Activated CD4-positive, alpha-beta memory T cell treated with anti-CD3 and anti-CD28 coated beads for 36 hours (primary cell): Measurements from ENCODE around the gene BMP6. TPM values are rescaled to one million over a fixed set of nuclear protein-coding genes. Genes with fewer than 3 reads are reported as not detected.
"Not testable (repeated sequence)": the region's sequence is repeated elsewhere in the genome, so short reads cannot be mapped to it uniquely, and the experiment has no call there.

Experiments used
- CTCF ChIA-PET: fragments of 350-600 bp; sonication (Branson Sonifier 250); formaldehyde crosslinking; loops from one replicate; lab custom pipeline; 2021; ENCODE audit warnings: antibody characterized with exemption, inconsistent platforms; lab: Charles Lee
- POLR2A ChIA-PET: fragments of 350-600 bp; sonication (Branson Sonifier 250); formaldehyde crosslinking; loops from one replicate; lab custom pipeline; 2021; ENCODE audit warnings: antibody characterized with exemption; lab: Charles Lee
- DNase-seq: peaks from one replicate; pipeline ENCODE4 v3.0.0-alpha.2; 2020
- H3K27ac Mint-ChIP-seq: one replicate; pipeline ENCODE4 v1.8.0; 2021; ENCODE audit warnings: mixed read lengths
- H3K27me3 Mint-ChIP-seq: one replicate; pipeline ENCODE4 v1.8.0; 2021; ENCODE audit warnings: mixed read lengths
- H3K36me3 Mint-ChIP-seq: one replicate; pipeline ENCODE4 v1.8.0; 2021; ENCODE audit warnings: mixed read lengths
- H3K4me1 Mint-ChIP-seq: one replicate; pipeline ENCODE4 v1.8.0; 2021; ENCODE audit warnings: low read depth, mixed read lengths
- H3K4me3 Mint-ChIP-seq: one replicate; pipeline ENCODE4 v1.8.0; 2021; ENCODE audit warnings: mild to moderate bottlenecking, mixed read lengths
- H3K9me3 Mint-ChIP-seq: one replicate; pipeline ENCODE4 v1.8.0; 2021; ENCODE audit warnings: mixed read lengths
- intact Hi-C: fragments of 100-400 bp; cut with micrococcal nuclease; formaldehyde crosslinking; loops from one replicate; pipeline ENCODE4 v1.15.1; 2023
- total RNA-seq, 2 experiments: library from RNA; stranded (reverse); gene quantifications; one replicate each; pipeline ENCODE4 v1.2.3, GENCODE V29; 2021

BMP6 gene
- total RNA-seq, 2 experiments from 2014 or later = 0.40 to 0.46 TPM

DNA sequence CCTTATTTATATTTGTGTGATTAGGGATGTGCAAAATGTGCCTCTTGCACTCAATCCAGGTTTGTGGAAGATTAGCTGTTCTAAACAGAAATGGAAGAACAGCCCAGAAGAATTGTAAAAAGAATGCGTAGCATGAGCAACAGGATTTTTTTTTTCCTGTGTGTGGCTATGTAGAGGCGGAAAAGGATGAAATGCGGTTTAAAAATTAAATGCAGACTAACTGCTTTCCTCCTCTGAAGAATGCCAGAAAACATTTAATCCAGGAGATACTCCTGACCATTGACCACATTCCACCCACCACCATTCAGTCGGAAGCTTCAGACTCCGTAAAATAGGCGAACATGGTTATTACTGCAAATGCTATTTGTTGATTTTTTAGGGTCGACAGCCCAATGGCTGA is 83.4 kb downstream of the BMP6 start:
- Mint-ChIP-seq H3K9me3 (no peaks in the 10 kb centered on the region), H3K4me1 (no peaks in the 10 kb centered on the region), H3K4me3 (no peak overlapping the region), H3K27me3 (peaks cover 9% of the 10 kb centered on the region), H3K27ac (no peak overlapping the region), H3K36me3 (no peaks in the 10 kb centered on the region)
- CTCF ChIA-PET = interaction anchor here (0.8 kb wide), 1 partner anchor 256 kb away, joined by 4 read pairs; no protein-coding TSS in a partner anchor
- POLR2A ChIA-PET = no interaction called here
- intact Hi-C loops = no loop called here
- no peak for DNase-seq

DNA sequence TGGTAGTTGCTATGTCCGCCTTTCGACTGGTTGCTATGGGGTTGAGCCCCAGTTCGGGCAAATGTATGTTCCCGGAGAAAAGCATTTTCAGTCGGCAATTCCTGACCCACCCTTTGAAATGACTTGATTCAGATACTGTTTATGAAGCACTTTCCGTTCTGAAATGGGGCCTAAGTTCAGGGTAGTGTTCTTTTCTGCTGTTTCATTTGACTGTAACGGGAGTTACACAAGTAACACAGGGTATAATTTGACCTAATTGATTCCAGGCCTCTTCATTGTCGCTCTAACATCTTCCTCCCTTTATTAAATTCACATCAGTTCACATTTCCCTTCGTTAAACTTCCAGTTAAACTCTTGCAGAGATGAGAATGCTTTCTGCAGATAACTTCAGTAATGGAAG is 85.5 kb downstream of the BMP6 start:
- intact Hi-C loops = no loop called here
- Mint-ChIP-seq H3K4me1 (no peaks in the 10 kb centered on the region), H3K36me3 (no peaks in the 10 kb centered on the region), H3K9me3 (no peaks in the 10 kb centered on the region), H3K27me3 (peaks cover 8% of the 10 kb centered on the region), H3K27ac (no peak overlapping the region), H3K4me3 (no peak overlapping the region)
- CTCF ChIA-PET = no interaction called here
- DNase-seq = no peak
- POLR2A ChIA-PET = no interaction called here

DNA sequence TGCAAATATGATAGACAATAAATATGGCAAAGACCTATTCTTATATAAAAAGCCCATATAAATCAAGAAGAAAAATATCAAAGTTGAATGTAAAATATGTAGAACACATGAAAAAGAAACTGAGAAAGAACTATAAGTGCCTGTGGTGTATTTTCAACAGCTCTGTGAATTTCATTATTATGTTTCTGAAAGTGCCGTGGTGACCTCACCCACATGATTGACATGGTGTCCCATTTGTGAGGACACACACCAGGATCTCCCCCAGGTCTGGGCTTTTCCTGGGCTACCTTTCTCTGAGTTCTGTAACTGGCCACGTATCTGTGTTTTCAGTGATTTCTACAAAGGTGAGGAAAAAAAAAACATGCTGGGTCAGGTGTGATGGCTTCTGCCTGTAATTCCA is 86.7 kb downstream of the BMP6 start:
- CTCF ChIA-PET = no interaction called here
- no peaks in the 10 kb centered on the region for H3K36me3 Mint-ChIP-seq
- intact Hi-C loops = no loop called here

DNA sequence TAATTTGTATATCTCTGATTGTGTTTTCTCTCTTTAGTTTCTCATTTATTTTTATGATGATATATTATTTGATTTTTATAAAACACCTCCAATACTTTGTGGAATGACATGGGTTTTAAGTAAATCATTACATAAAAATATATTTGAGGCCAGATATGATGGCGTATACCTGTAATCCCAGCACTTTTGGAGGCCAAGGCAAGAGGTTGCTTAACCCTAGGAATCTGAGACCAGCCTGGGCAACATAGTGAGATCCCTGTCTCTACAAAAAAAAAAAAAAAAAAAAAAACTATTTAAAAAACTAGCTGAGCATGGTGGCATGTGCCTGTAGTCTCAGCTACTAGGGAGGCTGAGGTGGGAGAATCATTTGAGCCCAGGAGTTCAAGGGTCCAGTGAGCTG is 87.3 kb downstream of the BMP6 start:
- H3K4me3 Mint-ChIP-seq = no peak overlapping the region
- ChIA-PET CTCF (no interaction called here), POLR2A (no interaction called here)
- no peak for DNase-seq
- H3K36me3 Mint-ChIP-seq = no peaks in the 10 kb centered on the region
- intact Hi-C loops = no loop called here
- H3K27ac Mint-ChIP-seq = no peak overlapping the region
- peaks cover 5% of the 10 kb centered on the region for H3K27me3 Mint-ChIP-seq
- no peaks in the 10 kb centered on the region for H3K9me3 Mint-ChIP-seq
- H3K4me1 Mint-ChIP-seq = no peaks in the 10 kb centered on the region

More for the DNA sequence above, 86.7 kb downstream of the BMP6 start:
- no peaks in the 10 kb centered on the region for H3K4me1 Mint-ChIP-seq
- no peak for DNase-seq
- no peak overlapping the region for H3K4me3 Mint-ChIP-seq
- H3K9me3 Mint-ChIP-seq = no peaks in the 10 kb centered on the region
- POLR2A ChIA-PET = no interaction called here
- peaks cover 5% of the 10 kb centered on the region for H3K27me3 Mint-ChIP-seq
- H3K27ac Mint-ChIP-seq = no peak overlapping the region

DNA sequence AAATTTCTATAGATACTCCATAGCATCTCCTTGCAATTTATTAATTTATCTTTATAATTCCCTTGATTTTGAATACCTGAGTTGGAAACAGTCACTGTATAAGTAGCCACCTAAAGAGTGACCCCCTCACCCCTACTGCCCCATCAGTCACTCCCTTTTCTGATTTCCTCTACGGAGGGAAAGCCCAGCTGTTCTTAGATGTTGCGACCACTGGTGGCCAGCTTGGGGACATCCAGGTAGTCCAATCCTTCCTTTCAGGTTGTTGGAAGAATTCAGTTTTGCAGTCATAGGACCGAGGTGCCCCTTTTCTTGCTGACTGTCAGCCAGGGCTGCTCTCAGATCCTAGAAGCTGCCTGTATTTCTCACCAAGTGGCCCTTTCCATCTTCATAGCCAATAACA is 87.8 kb downstream of the BMP6 start:
- Mint-ChIP-seq H3K4me1 (no peaks in the 10 kb centered on the region), H3K27ac (no peak overlapping the region), H3K27me3 (peaks cover 5% of the 10 kb centered on the region), H3K36me3 (no peaks in the 10 kb centered on the region), H3K9me3 (no peaks in the 10 kb centered on the region), H3K4me3 (no peak overlapping the region)
- CTCF ChIA-PET = no interaction called here
- DNase-seq = no peak
- intact Hi-C loops = no loop called here
- POLR2A ChIA-PET = no interaction called here

DNA sequence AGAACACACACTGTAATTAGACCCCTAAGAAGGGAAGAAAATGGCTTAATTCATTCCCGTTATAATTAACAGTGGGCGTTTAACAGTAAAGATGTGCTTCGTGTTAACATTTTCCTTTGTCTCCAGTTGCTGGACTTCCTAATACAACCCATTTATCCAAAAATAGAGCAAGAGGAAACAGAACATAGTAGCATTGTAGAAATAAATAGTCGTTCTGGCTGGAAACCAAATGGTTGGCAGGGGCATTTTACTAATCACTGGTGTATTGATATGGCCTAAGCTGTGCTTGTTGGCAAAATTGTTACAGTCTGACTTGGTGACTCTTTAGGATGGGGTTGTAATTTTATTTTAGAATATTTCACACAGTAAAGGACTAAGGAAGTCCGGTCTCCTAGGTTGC is 89.8 kb downstream of the BMP6 start:
- intact Hi-C loops = no loop called here
- H3K4me3 Mint-ChIP-seq = no peak overlapping the region
- POLR2A ChIA-PET = no interaction called here
- no peaks in the 10 kb centered on the region for H3K9me3 Mint-ChIP-seq
- DNase-seq = no peak
- CTCF ChIA-PET = no interaction called here
- no peaks in the 10 kb centered on the region for H3K36me3 Mint-ChIP-seq
- peaks cover 5% of the 10 kb centered on the region for H3K27me3 Mint-ChIP-seq
- H3K4me1 Mint-ChIP-seq = no peaks in the 10 kb centered on the region
- H3K27ac Mint-ChIP-seq = no peak overlapping the region

DNA sequence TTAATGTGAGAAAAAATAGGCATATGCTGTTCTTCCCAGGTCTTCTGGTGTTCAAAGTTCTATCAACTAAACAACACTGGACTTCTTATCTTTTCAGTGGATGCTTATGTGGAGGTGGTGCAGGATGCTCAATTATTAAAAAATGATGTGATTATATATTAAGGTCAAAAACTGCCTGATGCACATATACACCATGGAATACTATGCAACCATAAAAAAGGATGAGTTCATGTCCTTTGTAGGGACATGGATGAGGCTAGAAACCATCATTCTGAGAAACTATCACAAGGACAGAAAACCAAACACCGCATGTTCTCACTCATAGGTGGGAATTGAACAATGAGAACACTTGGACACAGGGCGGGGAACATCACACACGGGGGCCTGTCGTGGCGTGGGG is 91.3 kb downstream of the BMP6 start:
- POLR2A ChIA-PET, H3K4me3 Mint-ChIP-seq, H3K27me3 Mint-ChIP-seq: not testable (repeated sequence)

DNA sequence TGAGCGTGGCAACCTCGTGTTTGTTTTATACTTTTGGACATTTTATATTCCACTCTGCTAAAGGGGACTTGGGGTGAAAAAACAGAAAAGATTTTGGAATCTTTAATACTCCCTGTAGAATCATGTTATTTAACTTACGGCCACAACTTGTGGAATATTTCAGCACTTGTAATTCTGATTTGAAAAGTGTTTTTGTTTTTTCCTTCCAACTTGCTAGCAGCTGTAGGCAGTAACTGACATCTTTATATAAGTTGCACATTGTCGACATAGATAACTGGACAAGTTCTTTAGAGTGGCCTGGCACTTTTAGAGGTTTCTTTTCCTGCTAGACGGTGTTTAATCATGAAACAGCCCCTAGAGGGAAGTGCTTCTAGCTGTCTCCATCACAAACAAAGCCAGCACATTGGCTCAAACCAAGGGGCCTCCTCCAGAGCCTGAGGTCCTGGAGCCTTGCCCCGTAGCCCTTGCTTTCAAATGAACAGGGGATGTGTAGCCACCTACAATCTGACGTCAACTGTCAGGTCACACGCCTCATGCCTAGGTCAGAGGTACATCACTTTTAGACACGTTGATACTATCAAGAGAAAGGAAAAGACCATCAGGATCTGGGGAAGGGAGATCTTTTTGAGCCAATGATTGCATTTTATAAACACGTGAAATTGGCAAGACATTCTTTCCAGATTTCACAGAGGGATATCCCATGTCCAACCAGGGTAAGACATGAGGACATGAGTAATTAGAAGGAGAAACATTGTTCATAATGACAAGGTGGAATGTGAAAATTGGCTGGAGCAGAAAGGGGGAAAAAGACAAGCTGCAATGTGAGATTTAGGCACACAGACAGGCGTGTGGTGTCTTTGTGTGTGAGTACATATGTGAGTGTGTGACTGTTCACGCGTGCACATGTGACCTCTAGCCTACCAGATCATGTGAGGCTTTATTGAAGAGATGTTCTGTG is 92.6 kb downstream of the BMP6 start:
- ChIA-PET POLR2A (no interaction called here), CTCF (no interaction called here)
- Mint-ChIP-seq H3K4me1 (no peaks in the 10 kb centered on the region), H3K9me3 (no peaks in the 10 kb centered on the region), H3K4me3 (no peak overlapping the region), H3K27ac (no peak overlapping the region), H3K36me3 (no peaks in the 10 kb centered on the region), H3K27me3 (peaks cover 6% of the 10 kb centered on the region)
- DNase-seq = no peak
- intact Hi-C loops = no loop called here

More for the DNA sequence above, 91.3 kb downstream of the BMP6 start:
- H3K9me3 Mint-ChIP-seq, H3K36me3 Mint-ChIP-seq, H3K4me1 Mint-ChIP-seq, CTCF ChIA-PET, DNase-seq, H3K27ac Mint-ChIP-seq, intact Hi-C loops: not testable (repeated sequence)

DNA sequence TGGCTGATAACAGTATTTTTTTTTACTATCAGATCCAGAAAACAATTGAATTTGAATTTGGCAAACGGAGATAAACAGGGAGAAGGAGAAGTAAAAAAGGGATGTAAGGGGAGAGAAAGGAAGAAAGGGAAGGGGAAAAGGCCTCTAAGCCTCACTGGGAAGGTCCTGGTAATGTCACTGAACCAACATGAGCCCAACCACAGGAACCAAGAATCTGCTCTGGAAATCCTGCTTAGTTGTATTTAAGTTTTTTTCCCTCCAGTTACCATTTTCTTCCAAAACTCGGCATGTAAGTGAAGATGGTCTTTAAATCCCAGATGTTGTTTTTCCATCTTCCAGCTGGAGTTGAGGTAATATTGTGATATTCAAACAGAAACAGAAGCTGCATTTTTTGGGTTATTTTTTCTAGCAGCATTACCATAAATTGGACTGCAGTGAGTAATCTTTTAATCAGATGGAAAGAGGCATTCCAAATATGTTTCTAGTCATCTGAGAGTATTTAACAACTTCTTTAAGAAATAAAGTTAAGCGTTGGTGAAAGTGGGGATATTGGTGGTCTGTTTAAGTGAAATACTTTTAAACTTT is 93.6 kb downstream of the BMP6 start:
- no peak for DNase-seq
- POLR2A ChIA-PET = no interaction called here
- Mint-ChIP-seq H3K27me3 (peaks cover 11% of the 10 kb centered on the region), H3K4me1 (no peaks in the 10 kb centered on the region), H3K4me3 (no peak overlapping the region), H3K9me3 (no peaks in the 10 kb centered on the region), H3K27ac (no peak overlapping the region), H3K36me3 (no peaks in the 10 kb centered on the region)
- intact Hi-C loops = no loop called here
- CTCF ChIA-PET = no interaction called here

DNA sequence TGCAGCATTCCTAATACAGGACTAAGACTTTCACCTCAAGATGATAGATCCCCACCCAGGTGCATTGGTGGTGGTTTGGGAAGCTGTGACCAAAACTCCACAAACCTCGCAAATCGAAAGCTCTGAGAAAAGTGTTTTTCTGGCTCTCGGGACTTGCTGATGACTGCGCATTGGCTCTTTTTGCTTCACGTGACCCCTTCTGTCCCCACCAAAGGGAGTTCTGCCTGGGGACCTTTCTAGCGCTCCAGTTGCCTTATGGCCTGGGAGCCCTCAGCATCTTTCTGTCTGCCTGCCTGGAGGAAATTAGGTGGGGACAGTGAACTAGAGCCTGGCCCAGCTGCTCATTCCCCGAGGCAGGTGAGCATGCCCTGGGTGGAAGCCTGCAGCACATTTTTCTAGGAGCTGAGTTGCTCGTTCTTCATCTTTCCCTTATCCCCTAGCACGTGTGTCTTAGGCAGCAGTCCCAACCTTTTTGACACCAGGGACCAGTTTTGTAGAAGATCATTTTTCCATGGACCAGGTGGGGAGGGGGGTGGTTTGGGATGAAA is 94.5 kb downstream of the BMP6 start:
- peaks cover 12% of the 10 kb centered on the region for H3K27me3 Mint-ChIP-seq
- CTCF ChIA-PET = no interaction called here

DNA sequence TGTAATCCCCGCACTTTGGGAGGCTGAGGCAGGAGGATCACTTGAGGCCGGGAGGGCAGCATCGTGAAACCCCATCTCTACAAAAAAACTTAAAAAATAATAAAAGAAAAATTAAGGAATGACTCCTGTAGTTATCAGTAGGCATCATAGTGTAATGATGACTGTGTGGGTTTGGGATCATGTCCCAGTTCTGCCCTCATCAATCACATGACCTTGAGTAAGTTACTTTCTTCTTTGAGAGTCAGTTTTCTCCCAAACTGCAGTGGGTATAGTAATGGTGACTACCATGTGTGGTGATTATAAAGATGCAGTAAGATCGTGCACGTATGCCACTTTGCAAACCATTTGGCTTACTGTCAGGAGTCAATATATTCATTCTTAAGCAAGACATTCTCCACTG is 95.5 kb downstream of the BMP6 start:
- ChIA-PET CTCF (no interaction called here), POLR2A (no interaction called here)
- no peak overlapping the region for H3K27ac Mint-ChIP-seq
- no peaks in the 10 kb centered on the region for H3K36me3 Mint-ChIP-seq
- intact Hi-C loops = no loop called here
- H3K4me1 Mint-ChIP-seq = no peaks in the 10 kb centered on the region
- H3K4me3 Mint-ChIP-seq = no peak overlapping the region
- DNase-seq = no peak
- H3K9me3 Mint-ChIP-seq = no peaks in the 10 kb centered on the region
- peaks cover 11% of the 10 kb centered on the region for H3K27me3 Mint-ChIP-seq

More for the DNA sequence above, 94.5 kb downstream of the BMP6 start:
- intact Hi-C loops = no loop called here
- POLR2A ChIA-PET = no interaction called here
- DNase-seq = no peak
- H3K36me3 Mint-ChIP-seq = no peaks in the 10 kb centered on the region
- no peaks in the 10 kb centered on the region for H3K4me1 Mint-ChIP-seq
- no peak overlapping the region for H3K4me3 Mint-ChIP-seq
- no peaks in the 10 kb centered on the region for H3K9me3 Mint-ChIP-seq
- H3K27ac Mint-ChIP-seq = no peak overlapping the region

DNA sequence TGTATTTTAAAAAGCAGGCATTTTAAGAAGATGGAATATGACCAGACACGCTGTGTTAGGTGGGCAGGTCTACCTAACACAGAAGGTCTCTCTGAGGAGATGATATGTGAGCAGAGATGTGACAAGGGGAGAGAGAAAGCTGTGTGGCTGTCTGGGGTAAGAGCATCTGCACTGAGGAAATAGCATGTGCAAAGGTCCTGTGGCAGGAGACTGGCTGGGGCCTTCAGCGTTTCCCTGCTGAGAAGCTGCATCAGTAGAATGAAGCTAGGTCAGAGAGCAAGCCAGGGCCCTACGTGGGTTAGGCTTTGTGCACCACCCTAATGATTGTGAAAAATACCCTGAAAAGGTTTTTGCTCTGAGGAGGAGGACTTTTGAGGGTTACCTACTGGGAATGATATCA is 97.7 kb downstream of the BMP6 start:
- no peaks in the 10 kb centered on the region for H3K9me3 Mint-ChIP-seq
- H3K4me3 Mint-ChIP-seq = no peak overlapping the region

More for the DNA sequence above, 97.7 kb downstream of the BMP6 start:
- DNase-seq = no peak
- H3K27me3 Mint-ChIP-seq = peaks cover 9% of the 10 kb centered on the region
- no peak overlapping the region for H3K27ac Mint-ChIP-seq
- intact Hi-C loops = no loop called here
- ChIA-PET CTCF (no interaction called here), POLR2A (no interaction called here)
- H3K36me3 Mint-ChIP-seq = no peaks in the 10 kb centered on the region
- no peaks in the 10 kb centered on the region for H3K4me1 Mint-ChIP-seq
